GM20431 (cell line): Measurements from ENCODE around the gene UBC.
"Not testable (repeated sequence)": the region's sequence is repeated elsewhere in the genome, so short reads cannot be mapped to it uniquely, and the experiment has no call there.

Source experiments
- in situ Hi-C: fragments of 300-500 bp; cut with MseI, MboI; formaldehyde crosslinking; loops from one replicate; pipeline ENCODE4 v1.15.0; 2020; ENCODE audit warnings: low sequenced_read_pairs; ENCODE audit not compliant: unreplicated experiment

Gene UBC

GRCh38 chr12:124916374-124917134 lies 2.1 kb upstream of the UBC start:
- in situ Hi-C loops, result no loop called here

- in situ Hi-C loops, result no loop called here
These were observed 1.1 kb upstream of the UBC start for GRCh38 chr12:124915239-124916236.

- in situ Hi-C loops, result no loop called here
These were observed 717 bp downstream of the UBC start for GRCh38 chr12:124913474-124914391.

GRCh38 chr12:124912529-124913287 lies 1.7 kb downstream of the UBC start:
- in situ Hi-C loops, result not testable (repeated sequence)

GRCh38 chr12:124911521-124911920 lies 2.9 kb downstream of the UBC start:
- in situ Hi-C loops, result not testable (repeated sequence)

- in situ Hi-C loops, result no loop called here
These were observed 3.6 kb downstream of the UBC start for GRCh38 chr12:124910561-124911478.

- in situ Hi-C loops, result no loop called here
These were observed 4.5 kb downstream of the UBC start for GRCh38 chr12:124909831-124910560.

GRCh38 chr12:124906606-124907261 lies 7.7 kb downstream of the UBC start:
- in situ Hi-C loops, result no loop called here

GRCh38 chr12:124904306-124905098 lies 9.9 kb downstream of the UBC start:
- in situ Hi-C loops, result no loop called here

- in situ Hi-C loops, result no loop called here
These were observed 11.5 kb downstream of the UBC start for GRCh38 chr12:124902916-124903315.

GRCh38 chr12:124901003-124901402 lies 13.4 kb downstream of the UBC start:
- in situ Hi-C loops, result no loop called here

GRCh38 chr12:124900345-124900795 lies 14.1 kb downstream of the UBC start:
- in situ Hi-C loops, result not testable (repeated sequence)

- in situ Hi-C loops, result no loop called here
These were observed 15.5 kb downstream of the UBC start for GRCh38 chr12:124898923-124899294.

GRCh38 chr12:124898200-124898922 lies 16.1 kb downstream of the UBC start:
- in situ Hi-C loops, result no loop called here

GRCh38 chr12:124896461-124896860 lies 18.0 kb downstream of the UBC start:
- in situ Hi-C loops, result no loop called here
